ENCODE results near the gene PDGFC.

DNA sequence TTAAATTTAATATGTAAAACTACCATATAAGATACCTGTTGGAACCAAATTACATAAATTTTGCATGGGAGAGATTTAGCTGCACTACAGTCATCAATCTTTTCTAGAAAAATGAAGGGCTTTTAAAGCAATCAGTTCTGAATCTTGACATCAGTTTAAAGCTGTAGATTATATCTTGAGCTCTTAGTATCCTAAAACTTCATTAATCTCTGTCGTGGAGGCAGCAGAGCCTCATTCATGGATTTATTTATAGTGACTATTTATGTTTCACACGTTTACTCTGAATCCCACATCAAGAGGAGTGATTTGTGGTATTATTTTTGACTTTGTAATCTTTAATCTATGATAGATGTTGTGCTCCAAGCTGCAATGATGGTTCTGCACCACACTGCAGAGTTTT, 175.9 kb downstream of the PDGFC start:
- TF ChIP-seq, protein P1, sequence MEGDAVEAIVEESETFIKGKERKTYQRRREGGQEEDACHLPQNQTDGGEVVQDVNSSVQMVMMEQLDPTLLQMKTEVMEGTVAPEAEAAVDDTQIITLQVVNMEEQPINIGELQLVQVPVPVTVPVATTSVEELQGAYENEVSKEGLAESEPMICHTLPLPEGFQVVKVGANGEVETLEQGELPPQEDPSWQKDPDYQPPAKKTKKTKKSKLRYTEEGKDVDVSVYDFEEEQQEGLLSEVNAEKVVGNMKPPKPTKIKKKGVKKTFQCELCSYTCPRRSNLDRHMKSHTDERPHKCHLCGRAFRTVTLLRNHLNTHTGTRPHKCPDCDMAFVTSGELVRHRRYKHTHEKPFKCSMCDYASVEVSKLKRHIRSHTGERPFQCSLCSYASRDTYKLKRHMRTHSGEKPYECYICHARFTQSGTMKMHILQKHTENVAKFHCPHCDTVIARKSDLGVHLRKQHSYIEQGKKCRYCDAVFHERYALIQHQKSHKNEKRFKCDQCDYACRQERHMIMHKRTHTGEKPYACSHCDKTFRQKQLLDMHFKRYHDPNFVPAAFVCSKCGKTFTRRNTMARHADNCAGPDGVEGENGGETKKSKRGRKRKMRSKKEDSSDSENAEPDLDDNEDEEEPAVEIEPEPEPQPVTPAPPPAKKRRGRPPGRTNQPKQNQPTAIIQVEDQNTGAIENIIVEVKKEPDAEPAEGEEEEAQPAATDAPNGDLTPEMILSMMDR (IDR thresholded peaks at IDR 0.05) = no peak
- no peak for TF ChIP-seq POLR2A (IDR thresholded peaks at IDR 0.05)
